NCI-H146 treated with DMSO at 0.1 percent for 48 hours (cell line): ENCODE results near the gene ELMO1.
A peak's percentile ranks its signal among the peaks of the same experiment; 100 is the strongest.

ENCODE experiments used
- DNase-seq: peaks from one replicate; lab custom pipeline; 2025; ENCODE audit not compliant: unreplicated experiment; lab: John Stamatoyannopoulos, UW

The ELMO1 gene

GRCh38 chr7:36904101-36904500 lies 544.6 kb downstream of the ELMO1 start:
- DNase-seq = no peak

GRCh38 chr7:36900988-36901710 lies 547.5 kb downstream of the ELMO1 start:
- no peak for DNase-seq

GRCh38 chr7:36898186-36898585 lies 550.5 kb downstream of the ELMO1 start:
- DNase-seq = no peak

DNA sequence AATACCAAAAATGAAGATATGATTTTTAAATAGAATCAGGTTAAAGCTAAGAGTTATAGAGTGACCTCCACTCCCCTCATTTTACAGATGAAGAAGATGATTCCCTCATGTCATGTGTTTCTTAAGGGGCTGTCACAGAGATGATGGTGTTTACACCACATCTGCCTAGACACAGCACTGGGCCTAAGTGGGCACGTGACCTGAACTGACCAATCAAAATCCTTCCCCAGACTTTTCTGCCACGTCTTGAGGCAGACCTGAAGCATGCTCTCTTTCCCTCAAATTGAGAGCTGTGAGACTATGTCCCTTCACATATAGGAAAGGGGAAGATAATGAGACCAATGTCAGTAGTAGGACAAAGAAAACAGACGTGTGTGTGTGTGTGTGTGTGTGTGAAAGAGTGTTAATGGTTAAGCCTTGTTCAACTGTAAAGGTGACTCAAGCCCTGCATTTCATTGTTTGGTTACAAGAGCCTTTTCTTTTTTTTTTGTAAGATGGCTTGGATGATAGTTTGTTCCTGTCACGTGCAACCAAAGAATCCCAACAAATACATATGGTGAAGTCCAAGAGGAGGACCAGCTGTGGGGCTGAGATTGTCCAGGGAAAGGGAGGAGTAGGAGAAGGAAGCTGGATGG lies 551.6 kb downstream of the ELMO1 start:
- DNase-seq = no peak

GRCh38 chr7:36896418-36896817 lies 552.2 kb downstream of the ELMO1 start:
- no peak for DNase-seq

DNA sequence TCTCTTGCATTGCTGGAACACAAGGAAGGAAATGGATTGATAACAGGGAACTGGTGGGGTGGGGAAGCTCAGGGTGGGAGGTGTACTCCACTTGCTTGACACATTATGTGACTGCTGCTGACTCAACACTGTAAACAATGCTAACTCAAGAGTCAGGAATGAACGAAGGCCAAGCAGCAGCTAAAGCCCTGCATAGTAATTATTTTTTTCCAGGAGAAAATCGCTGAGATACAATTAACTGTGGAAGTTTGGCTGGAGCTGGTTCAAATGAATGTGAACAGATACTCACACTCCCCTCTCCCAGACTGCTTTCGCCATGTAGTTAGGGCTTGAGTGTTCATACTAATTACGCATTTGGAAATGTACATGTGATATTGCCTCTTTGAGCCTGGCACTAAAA lies 553.5 kb downstream of the ELMO1 start:
- DNase-seq = no peak

- DNase-seq = no peak
Observed at GRCh38 chr7:36894190-36894589, 554.5 kb downstream of the ELMO1 start.

GRCh38 chr7:36889182-36889581 lies 559.5 kb downstream of the ELMO1 start:
- no peak for DNase-seq

DNA sequence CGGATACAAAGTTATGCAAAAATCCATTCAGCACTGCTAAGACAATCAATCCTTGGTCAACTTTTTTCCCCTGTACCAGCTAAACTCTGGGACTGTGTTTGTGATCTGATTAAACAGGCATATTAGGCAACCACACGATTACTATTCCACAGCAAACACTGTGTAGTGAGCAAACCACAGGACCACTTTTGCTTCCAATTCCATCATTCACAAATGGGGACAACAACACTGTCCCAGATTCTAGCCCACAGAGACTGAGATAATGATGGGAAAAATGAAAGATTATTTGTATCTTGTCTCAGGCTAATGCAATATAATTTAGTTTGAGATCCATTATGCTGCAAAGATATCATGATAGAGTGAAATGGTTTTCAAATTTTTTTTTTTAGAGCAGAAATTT lies 560.7 kb downstream of the ELMO1 start:
- DNase-seq = no peak

DNA sequence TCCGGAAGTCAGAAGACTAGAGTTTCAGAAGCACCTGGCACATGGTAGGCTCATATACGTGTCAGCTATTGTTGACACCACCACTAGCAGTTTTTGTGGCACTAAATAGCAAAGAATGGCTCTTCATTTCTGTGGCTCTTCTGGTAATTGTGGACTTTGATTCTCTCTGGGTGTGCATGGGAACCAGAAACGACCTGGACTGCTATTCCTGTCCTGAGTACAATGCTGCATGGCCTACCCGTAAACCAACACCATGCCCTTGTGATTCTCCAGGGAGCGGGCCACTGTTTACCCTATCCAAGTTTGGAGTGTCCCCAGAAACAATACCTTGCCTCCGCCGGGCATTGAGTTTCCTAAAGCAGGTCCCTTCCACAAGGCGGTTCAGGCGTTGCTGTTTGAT lies 561.4 kb downstream of the ELMO1 start:
- DNase-seq = no peak

- DNase-seq = no peak
Observed at GRCh38 chr7:36884910-36885309, 563.8 kb downstream of the ELMO1 start.

DNA sequence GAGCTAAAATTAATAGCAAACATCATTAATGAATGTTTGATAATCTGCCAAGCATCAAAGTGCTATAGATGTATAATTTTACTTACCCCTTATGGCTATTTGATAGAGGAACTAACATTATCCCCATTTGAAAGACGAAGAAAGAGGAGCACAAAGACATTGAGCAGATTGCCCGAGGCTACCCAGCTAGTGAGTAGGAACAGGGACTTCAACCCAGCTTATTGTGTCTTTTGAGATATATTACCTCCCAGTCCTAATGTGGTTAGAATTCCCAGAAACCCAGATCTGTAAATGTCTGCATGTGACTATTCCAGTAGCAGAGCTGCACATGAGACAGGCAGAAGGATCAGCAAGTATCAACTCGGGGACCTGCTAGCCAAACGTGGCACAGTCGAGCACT lies 564.3 kb downstream of the ELMO1 start:
- DNase-seq = no peak

DNA sequence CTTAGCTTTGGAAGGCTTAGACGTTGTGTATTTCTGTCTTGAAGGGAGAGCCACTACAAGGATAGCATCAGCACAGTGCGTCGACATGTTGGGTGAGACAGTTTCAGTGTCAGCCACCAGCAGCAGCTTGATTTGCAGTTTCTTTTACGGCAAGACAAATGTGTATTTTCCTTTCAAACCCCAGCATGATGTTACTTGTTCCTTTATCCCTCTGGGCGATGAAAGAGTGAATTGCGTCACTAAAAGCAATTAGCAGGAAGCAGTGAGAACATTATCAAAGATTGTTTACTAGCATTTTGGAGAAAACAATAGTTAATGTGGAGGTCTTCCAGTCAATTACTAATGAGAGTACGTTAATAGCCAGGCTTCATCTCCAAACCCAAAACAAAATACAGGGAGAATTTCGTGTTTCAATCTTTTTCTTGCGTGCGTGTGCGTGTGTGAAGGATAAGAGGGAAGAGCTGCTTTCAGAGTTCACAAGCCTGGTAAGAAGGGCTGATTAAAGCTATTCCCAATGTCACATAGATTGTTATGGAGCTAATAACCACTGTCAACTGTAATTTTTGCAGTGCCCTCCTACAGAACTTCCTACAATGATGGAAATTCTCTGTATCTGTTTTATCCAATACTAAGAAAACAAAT lies 567.3 kb downstream of the ELMO1 start:
- DNase-seq = no peak

DNA sequence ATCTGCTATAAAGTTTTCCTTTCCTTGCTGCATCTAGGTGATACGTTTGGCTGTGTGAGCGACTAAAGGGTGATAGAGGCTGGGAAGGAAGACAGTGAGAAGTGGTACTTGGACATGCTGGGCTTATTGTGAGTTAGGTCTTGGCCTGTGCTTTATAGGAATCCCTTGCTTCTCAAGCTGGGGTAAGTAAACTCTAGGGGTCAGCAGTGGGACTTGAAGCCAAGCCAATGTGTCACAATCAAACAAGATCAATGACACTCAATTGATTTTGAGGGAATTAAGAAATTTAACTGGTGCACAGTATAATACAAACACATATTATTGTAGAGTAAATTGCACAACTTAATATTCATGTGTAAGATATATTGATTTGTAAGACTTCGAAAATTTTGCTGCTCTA lies 568.6 kb downstream of the ELMO1 start:
- DNase-seq = no peak

GRCh38 chr7:36879021-36879420 lies 569.6 kb downstream of the ELMO1 start:
- DNase-seq = no peak

- no peak for DNase-seq
Observed at GRCh38 chr7:36878288-36878687, 570.4 kb downstream of the ELMO1 start.

DNA sequence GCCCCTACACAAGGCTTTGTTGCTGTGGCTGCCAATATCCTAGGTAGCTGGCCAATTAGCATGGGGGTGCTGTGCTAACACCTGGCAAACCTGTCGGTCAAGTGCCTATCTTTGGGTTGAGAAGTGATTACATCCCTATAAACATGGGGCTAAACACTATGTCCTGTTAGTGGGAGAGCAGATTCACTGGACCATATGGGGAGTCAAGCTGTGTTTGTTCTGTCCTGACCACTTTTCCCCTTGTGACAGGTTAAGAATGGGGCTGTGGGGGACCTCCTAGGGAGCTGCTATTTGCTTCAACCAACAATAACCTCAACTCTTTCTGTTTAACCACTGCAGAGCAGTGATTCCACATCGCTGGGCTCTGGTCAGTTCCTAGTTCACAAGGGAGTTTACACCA lies 572.9 kb downstream of the ELMO1 start:
- peak; percentile 85 for DNase-seq

DNA sequence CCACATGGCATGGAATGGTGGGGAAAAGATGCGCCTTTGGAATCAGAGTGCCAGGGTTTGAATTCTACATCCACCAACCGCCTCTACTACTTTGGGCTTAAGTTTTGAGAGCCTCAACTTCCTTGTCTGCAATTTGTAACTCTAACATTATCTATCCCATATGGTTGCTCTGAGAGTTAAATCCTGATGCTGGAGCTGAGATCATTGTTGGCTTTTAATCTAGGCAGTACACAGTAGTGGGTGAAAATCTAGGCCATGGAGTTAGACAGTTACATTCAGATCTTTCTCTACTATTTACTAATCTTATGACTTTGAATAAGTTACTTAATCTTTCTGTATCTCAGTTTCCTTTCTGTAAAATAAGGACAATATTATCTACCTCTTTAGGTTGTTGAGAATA lies 574.6 kb downstream of the ELMO1 start:
- DNase-seq = no peak

GRCh38 chr7:36871863-36872262 lies 576.8 kb downstream of the ELMO1 start:
- no peak for DNase-seq

- no peak for DNase-seq
Observed at GRCh38 chr7:36871355-36871738, 577.3 kb downstream of the ELMO1 start.

DNA sequence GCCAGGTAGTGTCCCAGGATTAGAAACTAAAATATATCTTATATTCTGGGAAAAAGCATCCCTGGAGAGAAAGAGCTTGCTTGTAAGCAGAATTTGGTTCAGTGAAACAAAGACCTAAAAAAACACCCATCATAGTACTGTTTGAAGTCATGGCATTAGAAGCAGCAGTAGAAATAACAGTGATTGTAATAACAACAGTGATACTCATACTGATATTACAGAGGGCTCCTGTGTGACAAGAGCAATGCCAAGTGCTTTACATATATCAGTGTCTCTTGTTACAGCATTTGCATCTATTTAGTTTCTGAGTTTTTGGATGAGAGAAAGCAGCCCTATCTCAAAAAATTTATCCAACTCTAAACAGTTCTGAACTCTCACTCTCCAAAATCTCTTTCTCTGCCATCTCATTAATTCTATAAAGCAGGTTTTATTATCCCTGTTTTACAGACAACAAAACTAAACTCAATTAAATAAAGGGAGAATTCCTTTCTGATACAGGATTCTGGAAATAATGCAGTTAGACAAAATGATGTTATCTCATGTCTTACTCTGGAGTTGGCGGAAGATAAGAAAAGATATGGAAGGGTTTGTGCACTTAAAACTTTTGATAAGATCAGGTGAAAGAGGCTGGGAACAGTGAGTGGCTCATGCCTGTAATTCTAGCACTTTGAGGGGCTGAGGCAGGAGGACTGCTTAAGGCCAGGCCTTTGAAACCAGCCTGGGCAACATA lies 577.9 kb downstream of the ELMO1 start:
- DNase-seq = no peak
